ENCODE measurements around the gene NANS. TPM values are rescaled to one million over a fixed set of nuclear protein-coding genes. Genes with fewer than 3 reads are reported as not detected.
"Not testable (repeated sequence)": the region's sequence is repeated elsewhere in the genome, so short reads cannot be mapped to it uniquely, and the experiment has no call there.

Gene NANS
- total RNA-seq, 2 experiments from 2014 or later: 30.0 to 31.1 TPM

GRCh38 chr9:98120476-98120875, 63.9 kb downstream of the NANS start:
- POLR2A ChIA-PET: interaction anchor here (0.8 to 7.5 kb wide), 6 partner anchors 11 to 136 kb away, joined by 3 to 125 read pairs (median 4); partner anchors contain the start of gene TBC1D2
- H3K27ac Mint-ChIP-seq: peak overlapping the region; percentile 94
- H3K4me1 Mint-ChIP-seq: peaks cover 37% of the 10 kb centered on the region
- H3K36me3 Mint-ChIP-seq: peaks cover 13% of the 10 kb centered on the region
- H3K4me3 Mint-ChIP-seq: peak overlapping the region; percentile 91
- no peaks in the 10 kb centered on the region for H3K27me3 Mint-ChIP-seq
- DNase-seq (no peak), ATAC-seq (ENCODE audit: low read depth) (no peak)
- no peaks in the 10 kb centered on the region for H3K9me3 Mint-ChIP-seq

DNA sequence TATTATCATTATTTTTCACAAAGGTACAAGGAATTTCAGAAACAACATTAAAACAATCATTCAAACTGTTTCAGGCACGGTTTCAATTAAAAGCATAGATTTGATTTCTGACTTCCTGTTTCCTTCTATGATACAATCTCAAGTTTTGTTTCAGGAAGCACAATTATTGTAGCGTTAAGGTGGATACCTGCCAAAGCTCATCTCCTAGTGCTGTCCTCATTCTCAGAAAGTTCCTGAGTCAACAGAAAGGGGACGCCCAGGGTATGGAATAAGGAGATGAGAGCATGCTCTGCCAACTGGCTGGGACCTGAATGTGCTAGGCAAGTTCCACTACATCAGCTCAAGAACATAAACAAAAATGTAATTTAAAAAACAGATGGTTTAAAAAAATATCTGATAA, 64.5 kb downstream of the NANS start:
- H3K9me3 Mint-ChIP-seq: no peaks in the 10 kb centered on the region
- peaks cover 37% of the 10 kb centered on the region for H3K4me1 Mint-ChIP-seq
- peak overlapping the region; percentile 94 for H3K27ac Mint-ChIP-seq
- peaks cover 11% of the 10 kb centered on the region for H3K36me3 Mint-ChIP-seq
- DNase-seq: no peak
- no peaks in the 10 kb centered on the region for H3K27me3 Mint-ChIP-seq
- ATAC-seq (ENCODE audit: low read depth): no peak
- no peak overlapping the region for H3K4me3 Mint-ChIP-seq
- POLR2A ChIA-PET: interaction anchor here (0.8 to 7.5 kb wide), 6 partner anchors 11 to 136 kb away, joined by 3 to 125 read pairs (median 4); partner anchors contain the start of gene TBC1D2

DNA sequence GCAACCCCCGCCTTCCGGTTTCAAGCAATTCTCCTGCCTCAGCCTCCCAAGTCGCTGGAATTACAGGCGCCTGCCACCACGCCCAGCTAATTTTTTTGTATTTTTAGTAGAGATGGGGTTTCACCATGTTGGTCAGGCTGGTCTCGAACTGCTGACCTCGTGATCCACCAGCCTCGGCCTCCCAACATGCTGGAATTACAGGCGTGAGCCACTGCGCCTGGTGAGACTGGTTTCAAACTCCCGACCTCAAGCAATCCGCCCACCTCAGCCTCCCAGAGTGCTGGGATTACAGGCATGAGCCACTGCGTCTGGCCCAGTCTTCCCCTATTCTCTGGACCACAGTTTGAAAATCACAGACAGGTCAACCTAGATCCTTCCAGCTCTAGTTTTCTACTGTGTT, 67.6 kb downstream of the NANS start:
- not testable (repeated sequence) for DNase-seq; H3K9me3 Mint-ChIP-seq; H3K36me3 Mint-ChIP-seq; H3K27me3 Mint-ChIP-seq; H3K4me3 Mint-ChIP-seq; H3K27ac Mint-ChIP-seq; ATAC-seq (ENCODE audit: low read depth)
- POLR2A ChIA-PET: interaction anchor here (0.7 to 1.4 kb wide), 2 partner anchors 41 to 131 kb away, joined by 3 to 5 read pairs; partner anchors contain the start of gene TBC1D2
- peaks cover 23% of the 10 kb centered on the region for H3K4me1 Mint-ChIP-seq

- no peak for ATAC-seq (ENCODE audit: low read depth)
- Mint-ChIP-seq H3K27ac (no peak overlapping the region), H3K4me1 (peaks cover 24% of the 10 kb centered on the region), H3K9me3 (no peaks in the 10 kb centered on the region), H3K4me3 (no peak overlapping the region), H3K27me3 (no peaks in the 10 kb centered on the region), H3K36me3 (peaks cover 4% of the 10 kb centered on the region)
- POLR2A ChIA-PET: interaction anchor here (1.4 kb wide), 1 partner anchor 131 kb away, joined by 3 read pairs; the partner anchor contains the start of gene TBC1D2
- DNase-seq: no peak
These were observed 68.3 kb downstream of the NANS start for GRCh38 chr9:98124637-98125426.

GRCh38 chr9:98127226-98127625, 70.7 kb downstream of the NANS start:
- no peaks in the 10 kb centered on the region for H3K9me3 Mint-ChIP-seq
- peaks cover 7% of the 10 kb centered on the region for H3K4me1 Mint-ChIP-seq
- H3K4me3 Mint-ChIP-seq: no peak overlapping the region
- H3K27me3 Mint-ChIP-seq: no peaks in the 10 kb centered on the region
- ATAC-seq (ENCODE audit: low read depth) (no peak), DNase-seq (no peak)
- H3K27ac Mint-ChIP-seq: no peak overlapping the region
- peaks cover 4% of the 10 kb centered on the region for H3K36me3 Mint-ChIP-seq
- POLR2A ChIA-PET: no interaction called here

- POLR2A ChIA-PET: interaction anchor here (0.9 to 1.3 kb wide), 2 partner anchors 9 to 26 kb away, joined by 4 read pairs; partner anchors contain the start of gene TRIM14
These were observed 71.8 kb downstream of the NANS start for GRCh38 chr9:98128316-98128715.

GRCh38 chr9:98129451-98129881, 72.9 kb downstream of the NANS start:
- no peak overlapping the region for H3K4me3 Mint-ChIP-seq
- H3K36me3 Mint-ChIP-seq: peaks cover 4% of the 10 kb centered on the region
- POLR2A ChIA-PET: interaction anchor here (0.6 kb wide), 1 partner anchor 27 kb away, joined by 3 read pairs; no protein-coding TSS in a partner anchor
- no peaks in the 10 kb centered on the region for H3K9me3 Mint-ChIP-seq
- peak overlapping the region; percentile 59 for H3K27ac Mint-ChIP-seq
- DNase-seq: no peak
- no peaks in the 10 kb centered on the region for H3K27me3 Mint-ChIP-seq
- ATAC-seq (ENCODE audit: low read depth): peak; percentile 53
- H3K4me1 Mint-ChIP-seq: peaks cover 7% of the 10 kb centered on the region

More at GRCh38 chr9:98128316-98128715, 71.8 kb downstream of the NANS start:
- H3K27ac Mint-ChIP-seq: no peak overlapping the region
- H3K9me3 Mint-ChIP-seq: no peaks in the 10 kb centered on the region
- DNase-seq (no peak), ATAC-seq (ENCODE audit: low read depth) (no peak)
- H3K4me1 Mint-ChIP-seq: peaks cover 7% of the 10 kb centered on the region
- H3K4me3 Mint-ChIP-seq: no peak overlapping the region
- H3K36me3 Mint-ChIP-seq: peaks cover 4% of the 10 kb centered on the region
- no peaks in the 10 kb centered on the region for H3K27me3 Mint-ChIP-seq

DNA sequence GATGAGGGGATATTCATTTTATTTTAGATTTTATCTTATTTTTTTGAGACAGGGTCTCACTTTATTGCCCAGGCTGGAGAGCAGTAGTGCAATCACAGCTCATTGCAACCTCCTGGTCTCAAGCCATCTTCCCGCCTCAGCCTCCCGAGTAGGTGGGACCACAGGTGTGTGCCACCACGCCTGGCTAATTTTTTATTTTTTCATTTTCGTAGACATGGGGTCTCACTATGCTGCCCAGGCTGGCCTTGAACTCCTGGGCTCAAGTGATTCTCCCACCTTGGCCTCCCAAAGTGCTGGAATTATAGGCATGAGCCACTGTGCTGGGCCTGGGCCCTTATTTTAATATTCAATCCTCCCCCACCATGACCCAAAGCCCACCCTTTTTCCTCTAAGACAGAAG, 73.5 kb downstream of the NANS start:
- ATAC-seq (ENCODE audit: low read depth); H3K9me3 Mint-ChIP-seq; H3K4me3 Mint-ChIP-seq; DNase-seq; H3K36me3 Mint-ChIP-seq; H3K27me3 Mint-ChIP-seq; H3K4me1 Mint-ChIP-seq: not testable (repeated sequence)
- H3K27ac Mint-ChIP-seq: peak overlapping the region; percentile 51
- POLR2A ChIA-PET: interaction anchor here (0.6 kb wide), 1 partner anchor 28 kb away, joined by 3 read pairs; no protein-coding TSS in a partner anchor

DNA sequence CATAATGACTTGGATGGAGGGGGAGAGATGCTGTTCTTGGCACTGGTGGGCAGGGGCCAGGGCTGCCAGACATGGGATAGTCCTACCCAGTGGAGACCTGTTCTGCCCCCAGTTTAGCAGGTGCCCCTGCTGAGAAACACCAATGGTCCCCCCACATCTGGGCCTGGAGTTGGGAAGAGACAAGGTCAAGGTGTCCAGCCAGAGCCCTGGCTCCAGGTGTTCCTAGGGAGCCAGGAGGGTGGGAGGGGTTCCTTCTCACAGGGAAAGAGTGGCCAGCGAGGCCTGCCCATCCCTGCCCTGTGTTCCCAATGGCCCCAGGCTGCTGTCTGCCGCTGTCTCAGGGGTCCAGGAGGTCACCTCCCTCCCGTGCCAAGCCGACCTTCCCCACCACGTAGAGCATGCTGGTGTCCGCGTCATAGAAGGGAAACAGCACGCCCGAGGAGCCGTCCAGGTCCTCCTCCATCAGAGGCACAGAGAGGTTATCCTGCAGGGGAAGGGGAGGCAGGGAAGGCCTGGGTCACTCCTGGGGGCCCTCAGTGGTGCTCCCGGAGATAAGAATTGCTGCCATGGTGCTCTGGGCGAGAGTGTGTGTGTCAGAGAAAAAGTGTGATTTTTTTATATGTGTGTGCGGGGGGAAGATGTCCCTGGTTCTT, 74.2 kb downstream of the NANS start:
- Mint-ChIP-seq H3K9me3 (no peaks in the 10 kb centered on the region), H3K27me3 (no peaks in the 10 kb centered on the region), H3K4me1 (peaks cover 7% of the 10 kb centered on the region), H3K27ac (peak overlapping the region; percentile 51), H3K4me3 (no peak overlapping the region), H3K36me3 (peaks cover 4% of the 10 kb centered on the region)
- POLR2A ChIA-PET: no interaction called here
- DNase-seq (no peak), ATAC-seq (ENCODE audit: low read depth) (no peak)

- no peaks in the 10 kb centered on the region for H3K36me3 Mint-ChIP-seq
- POLR2A ChIA-PET: interaction anchor here (1.0 kb wide), 1 partner anchor 11 kb away, joined by 3 read pairs; no protein-coding TSS in a partner anchor
- no peak overlapping the region for H3K27ac Mint-ChIP-seq
- no peaks in the 10 kb centered on the region for H3K27me3 Mint-ChIP-seq
- DNase-seq (no peak), ATAC-seq (ENCODE audit: low read depth) (no peak)
- no peak overlapping the region for H3K4me3 Mint-ChIP-seq
- no peaks in the 10 kb centered on the region for H3K9me3 Mint-ChIP-seq
- H3K4me1 Mint-ChIP-seq: peaks cover 7% of the 10 kb centered on the region
These were observed 75.6 kb downstream of the NANS start for GRCh38 chr9:98132158-98132557.

Other genes starting within 250 kb of the NANS start
- under 1 TPM in 1 of 2 experiments, not detected in 1; 0.09 TPM for gene FOXE1, start 203.5 kb upstream of the NANS start, total RNA-seq
- gene TRMO, start 134.2 kb upstream of the NANS start, total RNA-seq: 10 to 100 TPM; 25.6 to 27.6 TPM
- gene HEMGN, start 118.6 kb upstream of the NANS start, total RNA-seq: 1 to 10 TPM in 1 of 2 experiments, under 1 TPM in 1; 0.47 to 1.1 TPM
- gene ANP32B, start 73.4 kb upstream of the NANS start, total RNA-seq: 100 to 1,000 TPM; 295 to 296 TPM
- 100 to 1,000 TPM in 1 of 2 experiments, 10 to 100 TPM in 1; 99.0 to 108 TPM for gene TRIM14, start 62.5 kb downstream of the NANS start, total RNA-seq
- gene CORO2A, start 135.9 kb downstream of the NANS start, total RNA-seq: 10 to 100 TPM; 11.7 to 12.0 TPM
- 1 to 10 TPM; 6.4 to 6.8 TPM for gene TBC1D2, start 198.9 kb downstream of the NANS start, total RNA-seq